HUES48 (cell line): Measurements from ENCODE around the gene KARS1.

ENCODE experiments used
- H3K27ac ChIP-seq: one replicate; pipeline ENCODE4 v1.7.0; 2013; ENCODE audit warnings: low read depth, low read length, inconsistent platforms
- H3K27me3 ChIP-seq: 2 replicates; pipeline ENCODE4 v1.6.1; 2013; ENCODE audit warnings: mild to moderate bottlenecking, low read length; ENCODE audit not compliant: control insufficient read depth, insufficient read depth
- H3K36me3 ChIP-seq: 2 replicates; pipeline ENCODE4 v1.6.1; 2013; ENCODE audit warnings: low read length; ENCODE audit not compliant: control insufficient read depth, insufficient read depth
- H3K4me1 ChIP-seq: 2 replicates; pipeline ENCODE4 v1.6.1; 2013; ENCODE audit warnings: mild to moderate bottlenecking, low read length; ENCODE audit not compliant: control insufficient read depth, insufficient read depth
- H3K4me3 ChIP-seq: 2 replicates; pipeline ENCODE4 v1.5.1; 2013; ENCODE audit warnings: mild to moderate bottlenecking, low read depth, low read length
- H3K9ac ChIP-seq: 2 replicates; pipeline ENCODE4 v1.6.1; 2013; ENCODE audit warnings: mild to moderate bottlenecking, low read depth, low read length, moderate library complexity
- H3K9me3 ChIP-seq: 2 replicates; pipeline ENCODE4 v1.6.1; 2013; ENCODE audit warnings: low read length; ENCODE audit not compliant: control insufficient read depth, insufficient read depth

KARS1 gene

DNA sequence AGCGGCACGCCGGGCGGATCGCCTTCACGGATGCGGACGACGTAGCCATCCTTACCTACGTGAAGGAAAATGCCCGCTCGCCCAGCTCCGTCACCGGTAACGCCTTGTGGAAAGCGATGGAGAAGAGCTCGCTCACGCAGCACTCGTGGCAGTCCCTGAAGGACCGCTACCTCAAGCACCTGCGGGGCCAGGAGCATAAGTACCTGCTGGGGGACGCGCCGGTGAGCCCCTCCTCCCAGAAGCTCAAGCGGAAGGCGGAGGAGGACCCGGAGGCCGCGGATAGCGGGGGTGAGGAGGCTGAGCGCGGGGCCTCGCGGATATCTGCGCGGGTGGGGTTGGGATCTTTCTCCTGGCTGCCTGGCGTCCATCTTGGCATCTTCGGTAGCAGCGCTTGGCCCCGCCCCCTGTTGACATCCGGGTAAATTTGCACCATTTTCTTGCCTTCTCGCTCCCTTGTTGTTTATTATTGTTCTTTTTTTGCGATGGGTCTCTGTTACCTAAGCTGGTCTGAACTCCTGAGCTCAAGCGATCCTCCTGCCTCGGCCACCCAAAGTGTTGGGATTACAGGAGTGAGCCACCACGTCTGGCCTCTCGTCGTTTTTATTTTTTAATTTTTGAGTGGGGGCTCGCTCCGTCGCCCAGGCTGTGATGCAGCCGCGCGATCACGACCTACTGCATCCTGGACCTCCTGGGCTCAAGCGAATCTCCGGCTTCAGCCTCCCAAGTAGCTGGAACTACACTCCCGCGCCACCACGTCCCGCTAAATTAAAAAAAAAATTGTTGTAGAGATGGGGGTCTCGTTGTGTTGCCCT is 1.0 kb upstream of the KARS1 start:
- Histone ChIP-seq H3K4me3 (peak overlapping the region; percentile 95), H3K9ac (peak overlapping the region; percentile 86), H3K4me1 (peaks cover 19% of the 10 kb centered on the region), H3K36me3 (peaks cover 20% of the 10 kb centered on the region), H3K27ac (peak overlapping the region; percentile 90), H3K9me3 (no peaks in the 10 kb centered on the region), H3K27me3 (no peaks in the 10 kb centered on the region)

- Histone ChIP-seq H3K4me1 (peaks cover 18% of the 10 kb centered on the region), H3K36me3 (peaks cover 31% of the 10 kb centered on the region), H3K27me3 (no peaks in the 10 kb centered on the region), H3K27ac (peak overlapping the region; percentile 80), H3K4me3 (peak overlapping the region; percentile 95), H3K9ac (peak overlapping the region; percentile 89), H3K9me3 (no peaks in the 10 kb centered on the region)
Observed at GRCh38 chr16:75647112-75647491, 363 bp downstream of the KARS1 start.

GRCh38 chr16:75644240-75645012 is 3.0 kb downstream of the KARS1 start:
- Histone ChIP-seq H3K27ac (no peak overlapping the region), H3K4me3 (no peak overlapping the region), H3K36me3 (peaks cover 58% of the 10 kb centered on the region)

DNA sequence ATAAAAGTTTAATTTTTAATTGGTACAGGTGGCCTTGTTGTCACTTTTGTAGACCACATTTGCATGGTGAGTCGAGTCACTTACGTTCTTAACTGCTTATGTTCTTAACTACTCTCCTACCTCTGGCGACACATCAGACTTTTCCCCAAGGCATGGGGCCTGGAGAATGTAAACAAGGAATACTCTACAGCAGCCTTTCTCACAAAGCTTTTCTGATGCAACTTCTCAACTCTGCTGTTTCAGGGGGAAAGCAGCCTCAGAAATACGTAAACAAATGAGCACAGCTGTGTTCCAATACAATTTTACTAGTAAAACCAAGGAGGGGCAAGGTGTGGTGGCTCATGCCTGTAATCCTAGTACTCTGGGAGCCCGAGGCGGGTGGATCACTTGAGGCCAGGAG is 6.9 kb downstream of the KARS1 start:
- no peak overlapping the region for H3K4me3 ChIP-seq
- H3K27ac ChIP-seq, result no peak overlapping the region
- H3K4me1 ChIP-seq, result peaks cover 3% of the 10 kb centered on the region; the same call in 1 of the 2 replicates
- H3K9me3 ChIP-seq, result no peaks in the 10 kb centered on the region
- peaks cover 90% of the 10 kb centered on the region for H3K36me3 ChIP-seq
- H3K27me3 ChIP-seq, result no peaks in the 10 kb centered on the region
- no peak overlapping the region for H3K9ac ChIP-seq

More at GRCh38 chr16:75644240-75645012, 3.0 kb downstream of the KARS1 start:
- peaks cover 6% of the 10 kb centered on the region; the same call in 1 of the 2 replicates for H3K4me1 ChIP-seq
- no peaks in the 10 kb centered on the region for H3K9me3 ChIP-seq
- H3K27me3 ChIP-seq, result no peaks in the 10 kb centered on the region
- no peak overlapping the region for H3K9ac ChIP-seq

GRCh38 chr16:75635036-75635435 is 12.4 kb downstream of the KARS1 start:
- Histone ChIP-seq H3K9me3 (no peaks in the 10 kb centered on the region), H3K36me3 (peaks cover 90% of the 10 kb centered on the region), H3K27me3 (no peaks in the 10 kb centered on the region), H3K27ac (no peak overlapping the region), H3K4me1 (no peaks in the 10 kb centered on the region), H3K9ac (no peak overlapping the region), H3K4me3 (no peak overlapping the region)

- H3K36me3 ChIP-seq, result peaks cover 96% of the 10 kb centered on the region
Observed at GRCh38 chr16:75632857-75633256, 14.6 kb downstream of the KARS1 start.

GRCh38 chr16:75630052-75630451 is 17.4 kb downstream of the KARS1 start:
- peaks cover 93% of the 10 kb centered on the region for H3K36me3 ChIP-seq

More at GRCh38 chr16:75632857-75633256, 14.6 kb downstream of the KARS1 start:
- Histone ChIP-seq H3K4me1 (no peaks in the 10 kb centered on the region), H3K27ac (no peak overlapping the region), H3K9ac (no peak overlapping the region), H3K4me3 (no peak overlapping the region), H3K27me3 (no peaks in the 10 kb centered on the region), H3K9me3 (no peaks in the 10 kb centered on the region)

DNA sequence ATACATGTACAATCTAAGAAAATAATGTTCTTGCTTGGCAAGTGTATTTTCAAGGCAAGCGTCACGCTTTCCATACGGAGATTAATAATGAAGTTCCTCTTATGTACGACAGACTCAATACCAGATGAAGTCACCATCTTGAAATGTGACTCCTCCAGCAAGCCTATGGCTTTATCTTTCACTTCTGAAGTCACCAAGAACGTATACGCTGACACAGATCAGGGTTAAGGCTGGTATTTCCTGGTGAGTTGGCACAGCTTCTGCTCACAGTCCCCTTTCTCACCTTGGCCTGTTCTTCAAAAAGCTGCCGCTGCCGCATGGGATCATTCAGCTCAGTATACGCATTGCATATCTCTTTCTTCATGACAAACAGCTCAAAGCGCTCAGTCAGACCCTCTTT is 18.3 kb downstream of the KARS1 start:
- Histone ChIP-seq H3K27me3 (no peaks in the 10 kb centered on the region), H3K4me1 (no peaks in the 10 kb centered on the region), H3K4me3 (no peak overlapping the region), H3K36me3 (peaks cover 84% of the 10 kb centered on the region), H3K9me3 (no peaks in the 10 kb centered on the region), H3K9ac (no peak overlapping the region), H3K27ac (no peak overlapping the region)

More at GRCh38 chr16:75630052-75630451, 17.4 kb downstream of the KARS1 start:
- Histone ChIP-seq H3K27me3 (no peaks in the 10 kb centered on the region), H3K9me3 (no peaks in the 10 kb centered on the region), H3K9ac (no peak overlapping the region), H3K4me3 (no peak overlapping the region), H3K27ac (no peak overlapping the region), H3K4me1 (no peaks in the 10 kb centered on the region)

GRCh38 chr16:75628351-75628750 is 19.1 kb downstream of the KARS1 start:
- Histone ChIP-seq H3K9me3 (no peaks in the 10 kb centered on the region), H3K36me3 (peaks cover 76% of the 10 kb centered on the region), H3K27me3 (no peaks in the 10 kb centered on the region), H3K9ac (no peak overlapping the region), H3K27ac (no peak overlapping the region), H3K4me3 (no peak overlapping the region), H3K4me1 (no peaks in the 10 kb centered on the region)

DNA sequence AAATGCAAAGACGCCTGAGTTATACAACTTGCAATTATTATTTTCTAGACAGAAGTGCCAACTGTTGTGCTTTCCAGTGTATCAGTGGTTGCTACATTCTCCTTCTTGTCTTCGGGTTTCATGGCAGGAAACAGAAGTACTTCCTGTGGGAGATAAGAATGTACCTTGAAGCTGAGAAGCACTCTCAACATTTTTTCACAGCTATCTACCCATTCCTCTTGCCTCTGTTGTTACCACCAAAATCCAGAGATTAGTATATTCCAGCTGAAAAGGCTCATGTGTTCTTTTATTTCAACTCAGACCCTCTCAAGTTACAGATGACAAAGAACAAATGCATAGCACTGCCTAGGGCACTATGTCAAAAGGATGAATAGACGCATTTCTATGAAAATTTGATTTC is 19.6 kb downstream of the KARS1 start:
- H3K27ac ChIP-seq, result no peak overlapping the region
- H3K4me1 ChIP-seq, result no peaks in the 10 kb centered on the region
- H3K9ac ChIP-seq, result no peak overlapping the region
- no peaks in the 10 kb centered on the region for H3K27me3 ChIP-seq
- H3K4me3 ChIP-seq, result no peak overlapping the region
- H3K9me3 ChIP-seq, result no peaks in the 10 kb centered on the region
- peaks cover 71% of the 10 kb centered on the region for H3K36me3 ChIP-seq

DNA sequence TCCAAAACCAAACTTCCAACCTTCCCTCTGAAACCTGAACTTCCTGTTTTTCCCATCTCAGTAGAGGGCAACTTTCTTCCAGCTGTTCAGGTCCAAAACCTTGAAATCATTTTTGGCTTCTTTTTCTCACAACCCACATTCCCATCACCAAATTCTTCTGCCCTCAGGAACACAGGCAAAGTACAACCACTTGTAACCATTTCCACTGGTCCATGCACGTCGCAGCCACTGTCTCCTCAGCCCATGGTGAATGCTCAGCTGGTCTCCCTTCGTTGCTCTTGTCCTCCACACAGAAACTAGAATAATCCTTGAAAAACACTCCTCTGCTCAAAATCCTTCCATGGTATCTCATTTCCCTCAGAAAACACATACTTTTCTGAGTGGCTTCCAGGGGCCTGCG is 20.7 kb downstream of the KARS1 start:
- H3K4me1 ChIP-seq, result peaks cover 3% of the 10 kb centered on the region; the same call in 1 of the 2 replicates
- H3K27ac ChIP-seq, result no peak overlapping the region

More for the DNA sequence above, 20.7 kb downstream of the KARS1 start:
- Histone ChIP-seq H3K27me3 (no peaks in the 10 kb centered on the region), H3K4me3 (no peak overlapping the region), H3K9me3 (no peaks in the 10 kb centered on the region), H3K9ac (no peak overlapping the region), H3K36me3 (peaks cover 63% of the 10 kb centered on the region)
